Memory B cell (primary cell): ENCODE measurements around the gene PPP2R2D.

Source experiments
- ATAC-seq: fragments of 150-1000 bp; cut with Tn5 transposase; 2 replicates; pipeline ENCODE4 v1.10.0; 2021; ENCODE audit warnings: low read depth, mild to moderate bottlenecking, moderate library complexity
- DNase-seq, 2 donors: peaks; one replicate each; pipeline ENCODE4 v3.0.0; 2022; ENCODE audit warnings: low spot score in 2 of 2
- H3K27ac Mint-ChIP-seq: one replicate; pipeline ENCODE4 v1.8.0; 2022; ENCODE audit warnings: mild to moderate bottlenecking, moderate library complexity, mixed read lengths
- H3K27me3 Mint-ChIP-seq: one replicate; pipeline ENCODE4 v1.8.0; 2022; ENCODE audit warnings: mixed read lengths
- H3K36me3 Mint-ChIP-seq: one replicate; pipeline ENCODE4 v1.8.0; 2022; ENCODE audit warnings: mild to moderate bottlenecking, mixed read lengths
- H3K4me1 Mint-ChIP-seq: one replicate; pipeline ENCODE4 v1.8.0; 2022; ENCODE audit warnings: mixed read lengths
- H3K4me3 Mint-ChIP-seq: one replicate; pipeline ENCODE4 v1.8.0; 2022; ENCODE audit warnings: mild to moderate bottlenecking, moderate library complexity, mixed read lengths
- H3K9me3 Mint-ChIP-seq: one replicate; pipeline ENCODE4 v1.8.0; 2022; ENCODE audit warnings: mixed read lengths

PPP2R2D gene

DNA sequence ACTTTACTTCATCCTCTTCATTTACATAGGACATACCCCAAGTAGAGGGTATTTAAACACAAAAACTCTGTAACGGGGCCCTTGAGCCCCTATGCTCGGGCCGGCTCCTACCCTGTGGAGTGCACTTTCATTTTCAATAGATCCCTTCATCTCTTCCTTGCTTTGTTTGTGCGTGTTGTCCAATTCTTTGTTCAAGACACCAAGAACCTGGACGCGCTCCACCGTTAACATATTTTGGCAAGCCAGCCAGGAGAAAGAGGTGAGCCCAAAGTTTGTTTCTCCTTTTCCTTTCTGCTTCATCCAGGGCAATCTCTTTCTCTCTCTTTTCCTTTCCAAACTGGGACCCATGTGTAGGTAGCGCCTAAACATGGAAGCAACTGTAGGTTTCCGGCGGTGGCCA, 106.9 kb downstream of the PPP2R2D start:
- Mint-ChIP-seq H3K27me3 (peaks cover 6% of the 10 kb centered on the region), H3K9me3 (no peaks in the 10 kb centered on the region), H3K27ac (no peak overlapping the region), H3K4me3 (no peak overlapping the region), H3K36me3 (no peaks in the 10 kb centered on the region), H3K4me1 (no peaks in the 10 kb centered on the region)
- DNase-seq = no peak
- ATAC-seq = no peak
